HepG2 (cell line): ENCODE measurements around the gene LECT2. TPM values are rescaled to one million over a fixed set of nuclear protein-coding genes. Genes with fewer than 3 reads are reported as not detected.

Experiments
- ADNP ChIP-seq: sonication (generic); formaldehyde crosslinking; IDR thresholded peaks from 2 replicates; pipeline ENCODE4 v1.4.0; 2020; ENCODE audit warnings: missing genetic modification reagents
- ATF3 ChIP-seq: sonication (generic); formaldehyde crosslinking; IDR thresholded peaks from 2 replicates; pipeline ENCODE4 v1.4.0; 2020; ENCODE audit warnings: missing genetic modification reagents
- ELF4 ChIP-seq: sonication (generic); formaldehyde crosslinking; IDR thresholded peaks from 2 replicates; pipeline ENCODE4 v1.5.0; 2020; ENCODE audit warnings: missing genetic modification reagents, mild to moderate bottlenecking, moderate library complexity, borderline replicate concordance
- FOXP1 ChIP-seq, 2 experiments: fragments of 450-650 bp in 1 of 2; IDR thresholded peaks; 2 replicates each; pipeline ENCODE4 v1.6.1; 2017 to 2018; ENCODE audit warnings: antibody characterized with exemption in 1 of 2
- IRF9 ChIP-seq: sonication (generic); formaldehyde crosslinking; IDR thresholded peaks from 2 replicates; pipeline ENCODE4 v1.8.0; 2022; ENCODE audit warnings: missing genetic modification reagents, mild to moderate bottlenecking, borderline replicate concordance
- JUND ChIP-seq: sonication (generic); formaldehyde crosslinking; IDR thresholded peaks from 2 replicates; pipeline ENCODE4 v1.8.0; 2022; ENCODE audit warnings: mild to moderate bottlenecking, missing genetic modification reagents
- LCORL ChIP-seq, 2 experiments: fragments of 450-650 bp in 1 of 2; sonication (generic) in 1 of 2; formaldehyde crosslinking in 1 of 2; IDR thresholded peaks; 2 replicates each; pipeline versions ENCODE4 v1.5.0 to v1.6.1; 2017 to 2020; ENCODE audit warnings: antibody characterized with exemption in 1 of 2, missing genetic modification reagents in 1 of 2
- MXD3 ChIP-seq: IDR thresholded peaks from 2 replicates; pipeline ENCODE4 v1.6.1; 2016; ENCODE audit warnings: mild to moderate bottlenecking, missing biosample characterization, missing genetic modification reagents
- NCOR1 ChIP-seq: fragments of 200-600 bp; sonication (generic); IDR thresholded peaks from 2 replicates; pipeline ENCODE4 v1.7.0; 2017; ENCODE audit warnings: antibody characterized with exemption, low read length, borderline replicate concordance
- NR2C2 ChIP-seq: sonication (generic); formaldehyde crosslinking; IDR thresholded peaks from 2 replicates; pipeline ENCODE4 v1.4.0; 2020; ENCODE audit warnings: missing genetic modification reagents, mild to moderate bottlenecking, moderate library complexity, borderline replicate concordance
- NRL ChIP-seq: sonication (generic); formaldehyde crosslinking; IDR thresholded peaks from 2 replicates; pipeline ENCODE4 v1.5.0; 2020; ENCODE audit warnings: missing genetic modification reagents, mild to moderate bottlenecking, moderate library complexity, borderline replicate concordance
- RFX3 ChIP-seq: IDR thresholded peaks from 2 replicates; pipeline ENCODE4 v1.6.1; 2016; ENCODE audit warnings: missing biosample characterization, missing genetic modification reagents
- SP2 ChIP-seq: sonication (generic); formaldehyde crosslinking; IDR thresholded peaks from 2 replicates; pipeline ENCODE4 v1.5.1; 2020; ENCODE audit warnings: mild to moderate bottlenecking, missing genetic modification reagents
- SRSF4 ChIP-seq: fragments of 200-400 bp; formaldehyde crosslinking; IDR thresholded peaks from one replicate; pipeline ENCODE4 v1.6.1; 2018; ENCODE audit warnings: mild to moderate bottlenecking, low read depth, low read length, moderate library complexity; ENCODE audit not compliant: poor library complexity, severe bottlenecking
- STAG1 ChIP-seq: sonication (generic); formaldehyde crosslinking; IDR thresholded peaks from 2 replicates; pipeline ENCODE4 v1.4.0; 2020; ENCODE audit warnings: missing genetic modification reagents
- TAF1 ChIP-seq: sonication (generic); formaldehyde crosslinking; IDR thresholded peaks from 2 replicates; pipeline ENCODE4 v1.4.0; 2020; ENCODE audit warnings: missing genetic modification reagents
- TFDP1 ChIP-seq: IDR thresholded peaks from 2 replicates; pipeline ENCODE4 v1.6.1; 2016; ENCODE audit warnings: missing compliant biosample characterization, missing genetic modification reagents, borderline replicate concordance
- ZFP36L1 ChIP-seq: sonication (generic); formaldehyde crosslinking; IDR thresholded peaks from 2 replicates; pipeline ENCODE4 v1.8.0; 2022; ENCODE audit warnings: mild to moderate bottlenecking, missing genetic modification reagents, moderate library complexity
- ZMYM3 ChIP-seq: sonication (generic); formaldehyde crosslinking; IDR thresholded peaks from 2 replicates; pipeline ENCODE4 v1.5.1; 2020; ENCODE audit warnings: mild to moderate bottlenecking, missing genetic modification reagents
- ZNF136 ChIP-seq: sonication (generic); formaldehyde crosslinking; IDR thresholded peaks from 2 replicates; pipeline ENCODE4 v1.8.1; 2022; ENCODE audit warnings: low read depth, mild to moderate bottlenecking, moderate library complexity, missing genetic modification reagents
- ZNF205 ChIP-seq: IDR thresholded peaks from 2 replicates; pipeline ENCODE4 v1.6.1; 2018; ENCODE audit warnings: missing biosample characterization, missing genetic modification reagents
- ZNF317 ChIP-seq: sonication (generic); formaldehyde crosslinking; IDR thresholded peaks from 2 replicates; pipeline ENCODE4 v1.5.0; 2020; ENCODE audit warnings: mild to moderate bottlenecking, missing genetic modification reagents
- ZNF33B ChIP-seq: sonication (generic); formaldehyde crosslinking; IDR thresholded peaks from 2 replicates; pipeline ENCODE4 v1.5.1; 2020; ENCODE audit warnings: mild to moderate bottlenecking, missing genetic modification reagents
- ZNF44 ChIP-seq: sonication (generic); formaldehyde crosslinking; IDR thresholded peaks from 2 replicates; pipeline ENCODE4 v1.5.1; 2020; ENCODE audit warnings: mild to moderate bottlenecking, missing genetic modification reagents
- ZNF570 ChIP-seq: sonication (generic); formaldehyde crosslinking; IDR thresholded peaks from 2 replicates; pipeline ENCODE4 v1.4.0; 2020; ENCODE audit warnings: mild to moderate bottlenecking, missing genetic modification reagents, borderline replicate concordance
- ZNF768 ChIP-seq: sonication (generic); formaldehyde crosslinking; IDR thresholded peaks from 2 replicates; pipeline ENCODE4 v1.4.0; 2020; ENCODE audit warnings: missing genetic modification reagents
- ZNF790 ChIP-seq: sonication (generic); formaldehyde crosslinking; IDR thresholded peaks from 2 replicates; pipeline ENCODE4 v1.8.0; 2022; ENCODE audit warnings: missing genetic modification reagents, mild to moderate bottlenecking, borderline replicate concordance
- ZSCAN29 ChIP-seq: sonication (generic); formaldehyde crosslinking; conservative IDR thresholded peaks from 2 replicates; pipeline ENCODE4 v1.4.0; 2020; ENCODE audit warnings: mild to moderate bottlenecking, missing genetic modification reagents
- polyA plus RNA-seq, 8 experiments: library from polyadenylated mRNA; depleted of rRNA in 3 of 8; stranded (reverse) in 7 of 8; unstranded in 1 of 8; fragments of >200 nt; fragmentation: Illumina TruSeq in 4 of 8; extraction: Trizol in 4 of 8; gene quantifications; 2 replicates each; pipeline versions ENCODE4 v1.2.1 to v1.2.3, GENCODE V29; 2011 to 2016; ENCODE audit warnings: low read depth in 4 of 8, missing spikeins in 1 of 8, mixed read lengths in 1 of 8; ENCODE audit not compliant: insufficient read depth in 1 of 8
- total RNA-seq, 5 experiments: library from RNA; depleted of rRNA; stranded (reverse); fragments of >200 nt; fragmentation: Illumina TruSeq; extraction: Trizol; gene quantifications; 2 replicates each; pipeline ENCODE4 v1.2.3, GENCODE V29; 2016; ENCODE audit warnings: low read depth in 1 of 5

Gene LECT2
- total and polyA plus RNA-seq, 2 of the 13 experiments (the other 11 are each of a cell fraction or from before 2014, with no cell fraction given): not detected

- peak; percentile 75; the same call in 1 of the 2 replicates for TF ChIP-seq TFDP1 (CRISPR knock-in tag)
- TF ChIP-seq RFX3 (CRISPR knock-in tag): peak; percentile 44
- no peak for TF ChIP-seq ZNF768
- TF ChIP-seq ZSCAN29 (CRISPR knock-in tag): peak; percentile 38; the same call in 1 of the 2 replicates
- TF ChIP-seq ZNF44: no peak
- TF ChIP-seq ZNF205 (CRISPR knock-in tag): peak; percentile 78; the same call in 1 of the 2 replicates
- TF ChIP-seq ZNF136 (CRISPR knock-in tag): no peak
- TF ChIP-seq ELF4 (CRISPR knock-in tag): no peak
- TF ChIP-seq STAG1: peak; percentile 38
- TF ChIP-seq NRL (CRISPR knock-in tag): no peak
- TF ChIP-seq ZMYM3 (CRISPR knock-in tag): peak; percentile 58; the same call in 1 of the 2 replicates
- TF ChIP-seq FOXP1 (IDR thresholded peaks at IDR 0.05): peak; percentile 93
- peak; percentile 99 for TF ChIP-seq FOXP1 (CRISPR knock-in tag; IDR thresholded peaks at IDR 0.05)
- peak; percentile 97 for TF ChIP-seq NCOR1
- peak; percentile 57; the same call in 1 of the 2 replicates for TF ChIP-seq ADNP (CRISPR knock-in tag)
- TF ChIP-seq NR2C2: peak; percentile 73
- peak; percentile 79 for TF ChIP-seq JUND (CRISPR knock-in tag)
- peak; percentile 82 for TF ChIP-seq LCORL (IDR thresholded peaks at IDR 0.05)
- TF ChIP-seq LCORL (CRISPR knock-in tag; IDR thresholded peaks at IDR 0.05): peak; percentile 92
- no peak for TF ChIP-seq ZNF570 (CRISPR knock-in tag)
- TF ChIP-seq IRF9 (CRISPR knock-in tag): peak; percentile 69; the same call in 1 of the 2 replicates
- TF ChIP-seq TAF1 (CRISPR knock-in tag): peak; percentile 21; the same call in 1 of the 2 replicates
- no peak for TF ChIP-seq SP2 (CRISPR knock-in tag)
- no peak for TF ChIP-seq ZNF790 (CRISPR knock-in tag)
- TF ChIP-seq SRSF4: no peak
- TF ChIP-seq ZNF33B (CRISPR knock-in tag): no peak; the same call in 1 of the 2 replicates
- 0 out of 2 replicates have a peak, but pooled peaks have one; percentile 20 for TF ChIP-seq ZFP36L1
- TF ChIP-seq ZNF317: peak; percentile 67; the same call in 1 of the 2 replicates
- TF ChIP-seq ATF3 (CRISPR knock-in tag): peak; percentile 87
- no peak for TF ChIP-seq MXD3 (CRISPR knock-in tag)
Observed at GRCh38 chr5:135973323-135974020, 18.7 kb upstream of the LECT2 start (continued).
